Endothelial cell of umbilical vein (primary cell): ENCODE measurements around the gene AFP. TPM values are rescaled to one million over a fixed set of nuclear protein-coding genes. Genes with fewer than 3 reads are reported as not detected.

Experiments used
- BruUV-seq: library from RNA; stranded (reverse); fragments of 400-500 nt; replicated peaks from 2 replicates; lab custom pipeline; 2021; lab: Mats Ljungman, UMichigan
- CTCF ChIA-PET: fragments of 300-600, 350-600 bp; sonication (Branson Sonifier 250); formaldehyde crosslinking; loops from one replicate; lab custom pipeline; 2021; ENCODE audit warnings: antibody characterized with exemption, inconsistent platforms; lab: Charles Lee
- POLR2A ChIA-PET: fragments of 300-600, 350-600 bp; sonication (Branson Sonifier 250); formaldehyde crosslinking; loops from one replicate; lab custom pipeline; 2021; ENCODE audit warnings: antibody characterized with exemption, inconsistent platforms; lab: Charles Lee
- DNase-seq: peaks from one replicate; pipeline ENCODE4 v3.0.0-alpha.2; 2011; ENCODE audit warnings: low read depth, low spot score
- FAIRE-seq: peaks from 2 replicates; lab custom pipeline; 2011; peaks lifted over from hg19 to GRCh38; lab: Jason Lieb, UNC
- H2AFZ ChIP-seq: 2 replicates; pipeline ENCODE4 v1.6.0; 2012; ENCODE audit warnings: low read depth, low read length, control low read depth, inconsistent platforms
- H3K27ac ChIP-seq: 2 replicates; pipeline ENCODE4 v1.5.1; 2011; ENCODE audit warnings: low read depth, mild to moderate bottlenecking, control low read depth, low read length, moderate library complexity; ENCODE audit not compliant: insufficient read depth
- H3K27me3 ChIP-seq, 2 experiments: 2 replicates each; pipeline versions ENCODE4 v1.6.0 to v1.6.1; 2011; ENCODE audit warnings: low read length in 2 of 2, mixed read lengths in 1 of 2; ENCODE audit not compliant: control insufficient read depth in 2 of 2, insufficient read depth in 2 of 2
- H3K36me3 ChIP-seq, 2 experiments: 2 replicates in 1 of 2; 3 replicates in 1 of 2; pipeline ENCODE4 v1.5.1; 2011; ENCODE audit warnings: low read length in 2 of 2, mild to moderate bottlenecking in 1 of 2, moderate library complexity in 1 of 2; ENCODE audit not compliant: control insufficient read depth in 2 of 2, insufficient read depth in 2 of 2; ENCODE audit errors: extremely low read depth in 1 of 2
- H3K4me1 ChIP-seq: 3 replicates; pipeline ENCODE4 v1.5.1; 2011; ENCODE audit warnings: mild to moderate bottlenecking, low read length; ENCODE audit not compliant: control insufficient read depth, insufficient read depth; ENCODE audit errors: extremely low read depth
- H3K4me2 ChIP-seq: 2 replicates; pipeline ENCODE4 v1.6.1; 2011; ENCODE audit warnings: low read length, control low read depth, mixed read lengths; ENCODE audit not compliant: insufficient read depth
- H3K4me3 ChIP-seq, 3 experiments: fragments of 200-600 bp in 1 of 3; sonication (generic), shearing (Covaris generic) in 1 of 3; replicated peaks in 1 of 3; 2 replicates each; pipeline ENCODE4 v1.5.1; 2011 to 2016; ENCODE audit warnings: control low read depth in 3 of 3, low read length in 3 of 3, mild to moderate bottlenecking in 2 of 3, inconsistent platforms in 1 of 3, low read depth in 1 of 3, moderate library complexity in 1 of 3; ENCODE audit not compliant: insufficient read depth in 1 of 3
- H3K79me2 ChIP-seq: 2 replicates; pipeline ENCODE4 v1.6.0; 2012; ENCODE audit warnings: low read length, inconsistent platforms; ENCODE audit not compliant: control insufficient read depth, insufficient read depth
- H3K9ac ChIP-seq: replicated peaks from 2 replicates; pipeline ENCODE3; 2011; ENCODE audit warnings: low read length, control low read depth; ENCODE audit not compliant: insufficient read depth; ENCODE audit errors: extremely low read depth
- H3K9me1 ChIP-seq: replicated peaks from 3 replicates; pipeline ENCODE4 v1.6.0; 2011; ENCODE audit warnings: mild to moderate bottlenecking, low read length; ENCODE audit not compliant: control insufficient read depth, insufficient read depth; ENCODE audit errors: extremely low read depth
- H3K9me3 ChIP-seq: replicated peaks from 2 replicates; pipeline ENCODE4 v1.5.1; 2012; ENCODE audit warnings: low read length, inconsistent platforms; ENCODE audit not compliant: control insufficient read depth, insufficient read depth
- H4K20me1 ChIP-seq: replicated peaks from 2 replicates; pipeline ENCODE3; 2011; ENCODE audit warnings: mild to moderate bottlenecking, low read length; ENCODE audit not compliant: control insufficient read depth, insufficient read depth; ENCODE audit errors: extremely low read depth
- CTCF ChIP-seq, 2 donors: IDR thresholded peaks; 1 replicate in 1 of 2; 2 replicates in 1 of 2; pipeline ENCODE4 v1.5.1; 2011; ENCODE audit warnings: low read length in 2 of 2, mild to moderate bottlenecking in 2 of 2, moderate library complexity in 2 of 2, control low read depth in 1 of 2, inconsistent platforms in 1 of 2, low read depth in 1 of 2; ENCODE audit not compliant: insufficient read depth in 1 of 2; ENCODE audit errors: extremely low read depth in 1 of 2
- EZH2 ChIP-seq: IDR thresholded peaks from 2 replicates; pipeline ENCODE4 v1.6.1; 2012; ENCODE audit warnings: borderline replicate concordance, low read depth, mild to moderate bottlenecking, moderate library complexity, low read length, inconsistent platforms; ENCODE audit not compliant: severe bottlenecking
- FOS ChIP-seq: IDR thresholded peaks from 2 replicates; pipeline ENCODE4 v1.6.1; 2011; ENCODE audit warnings: mild to moderate bottlenecking, low read length, moderate library complexity, borderline replicate concordance; ENCODE audit not compliant: insufficient read depth
- GATA2 ChIP-seq: IDR thresholded peaks from 2 replicates; pipeline ENCODE4 v1.7.0; 2011; ENCODE audit warnings: low read depth, mild to moderate bottlenecking, moderate library complexity, mixed read lengths, low read length; ENCODE audit not compliant: insufficient read length, insufficient read depth
- JUN ChIP-seq: IDR thresholded peaks from 2 replicates; pipeline ENCODE4 v1.6.1; 2011; ENCODE audit warnings: borderline replicate concordance, low read depth; ENCODE audit not compliant: insufficient read length, insufficient read depth
- MAX ChIP-seq: IDR thresholded peaks from 2 replicates; pipeline ENCODE4 v1.6.1; 2011; ENCODE audit not compliant: insufficient read depth, insufficient read length
- MYC ChIP-seq: IDR thresholded peaks from one replicate; pipeline ENCODE4 v1.6.1; 2011; ENCODE audit warnings: mild to moderate bottlenecking, low read depth, low read length
- POLR2A ChIP-seq: IDR thresholded peaks from 2 replicates; pipeline ENCODE4 v1.6.1; 2012; ENCODE audit warnings: low read depth, mild to moderate bottlenecking, control low read depth, low read length
- POLR2AphosphoS5 ChIP-seq: IDR thresholded peaks from 2 replicates; pipeline ENCODE4 v1.6.1; 2012; ENCODE audit warnings: low read depth, mild to moderate bottlenecking, control low read depth, low read length, moderate library complexity; ENCODE audit not compliant: insufficient read depth
- dilution Hi-C: fragments of 300-500 bp; cut with MboI; formaldehyde crosslinking; loops from one replicate; pipeline ENCODE4 v1.15.0; 2019; ENCODE audit warnings: low sequenced_read_pairs; ENCODE audit not compliant: extremely low pct_ligation_motif_present
- intact Hi-C: fragments of 100-400 bp; cut with micrococcal nuclease; formaldehyde crosslinking; loops from one replicate; pipeline ENCODE4 v1.10.0; 2022
- polyA plus RNA-seq, 4 experiments: library from polyadenylated mRNA; depleted of rRNA in 3 of 4; stranded (reverse) in 3 of 4; unstranded in 1 of 4; fragments of >200 nt; gene quantifications; 2 replicates each; pipeline versions ENCODE4 v1.2.1 to v1.2.3, GENCODE V29; 2011 to 2012; ENCODE audit warnings: missing spikeins in 1 of 4
- total RNA-seq: library from RNA; stranded (reverse); gene quantifications from 2 replicates; pipeline ENCODE4 v1.2.3, GENCODE V29; 2021

The AFP gene
- total and polyA plus RNA-seq, 2 donors (not counting 3 experiments of a cell fraction or from before 2014, with no cell fraction given), result not detected

GRCh38 chr4:73445383-73446335 lies 9.6 kb downstream of the AFP start:
- Histone ChIP-seq H3K9me3 (no peaks in the 10 kb centered on the region), H3K4me1 (no peaks in the 10 kb centered on the region), H3K9me1 (no peaks in the 10 kb centered on the region), H3K36me3 (no peaks in the 10 kb centered on the region), H3K4me3 (no peak overlapping the region), H3K9ac (no peak overlapping the region), H3K27ac (no peak overlapping the region), H4K20me1 (no peaks in the 10 kb centered on the region), H3K79me2 (no peaks in the 10 kb centered on the region), H2AFZ (no peak overlapping the region), H3K27me3 (peaks cover 14 to 42% of the 10 kb centered on the region in 2 experiments), H3K4me2 (no peak overlapping the region)
- FAIRE-seq (no peak), DNase-seq (no peak)
- intact Hi-C loops (loop anchor here (2.0 to 5.0 kb wide), 2 partner anchors 103 to 135 kb away; no protein-coding TSS in a partner anchor), dilution Hi-C loops (no loop called here)
- BruUV-seq, result no TSS peak
- TF ChIP-seq CTCF (IDR thresholded peaks at IDR 0.05; ENCODE audit: extremely low read depth in 1 of 2, insufficient read depth in 1 of 2, low read depth in 1 of 2, low read length in 2 of 2) (no peak), FOS (no peak), GATA2 (no peak), POLR2AphosphoS5 (no peak), JUN (no peak), MYC (no peak), POLR2A (no peak), MAX (no peak), EZH2 (no peak)
- ChIA-PET CTCF (interaction anchor here (0.6 to 3.4 kb wide), 48 partner anchors 8 to 1149 kb away, joined by 3 to 24 read pairs (median 4); partner anchors contain the start of gene ANKRD17), POLR2A (no interaction called here)
